Uterus (tissue), 2 donors: ENCODE measurements around the gene ISL1.

Experiments
- CTCF ChIP-seq, 4 experiments: fragments of 200-600 bp in 2 of 4; fragments of 450-650 bp in 2 of 4; sonication (generic) in 2 of 4; IDR thresholded peaks; one replicate each; pipeline ENCODE4 v1.5.1; 2016 to 2019; ENCODE audit warnings: antibody characterized with exemption in 4 of 4, mild to moderate bottlenecking in 2 of 4, moderate library complexity in 1 of 4
- POLR2A ChIP-seq, 2 donors: fragments of 450-650 bp; IDR thresholded peaks; one replicate each; pipeline ENCODE4 v1.6.1; 2016; ENCODE audit warnings: antibody characterized with exemption in 2 of 2, mild to moderate bottlenecking in 1 of 2, moderate library complexity in 1 of 2

DNA sequence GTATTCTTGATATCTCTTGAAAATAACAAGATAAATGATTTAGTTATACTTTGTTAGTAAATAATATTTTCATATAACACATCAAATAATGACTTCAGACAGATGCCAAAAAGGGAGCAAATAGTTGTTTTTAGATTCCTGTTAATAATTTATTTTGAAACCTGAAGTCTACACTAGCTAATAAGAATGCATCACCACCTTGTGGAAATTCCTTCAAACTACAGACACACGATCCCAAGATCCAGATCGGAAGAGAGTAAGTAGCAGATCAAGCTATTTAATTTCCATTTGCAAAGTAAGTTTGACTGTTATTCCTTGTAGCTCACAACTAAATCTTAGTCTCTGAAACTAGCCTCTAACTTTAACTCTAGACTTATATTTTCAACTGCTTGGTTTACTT, 35.5 kb upstream of the ISL1 start:
- TF ChIP-seq POLR2A (IDR thresholded peaks at IDR 0.05), result no peak
- TF ChIP-seq CTCF (IDR thresholded peaks at IDR 0.05), result no peak
